Calu3 (cell line): Measurements from ENCODE around the gene PLEKHA8. TPM values are rescaled to one million over a fixed set of nuclear protein-coding genes. Genes with fewer than 3 reads are reported as not detected.

Experiments
- BruUV-seq: library from RNA; stranded (reverse); fragments of 400-500 nt; replicated peaks from 2 replicates; lab custom pipeline; 2021; lab: Mats Ljungman, UMichigan
- CTCF ChIA-PET: fragments of 300-600 bp; sonication (Branson Sonifier 250); formaldehyde crosslinking; loops from one replicate; lab custom pipeline; 2022; ENCODE audit warnings: antibody characterized with exemption; lab: Charles Lee
- DNase-seq: peaks from one replicate; pipeline ENCODE4 v3.0.0; 2022
- H3K27ac Mint-ChIP-seq: one replicate; pipeline ENCODE4 v1.8.0; 2022; ENCODE audit warnings: mixed read lengths; ENCODE audit not compliant: unreplicated experiment
- H3K27me3 Mint-ChIP-seq: one replicate; pipeline ENCODE4 v1.8.0; 2022; ENCODE audit warnings: mixed read lengths; ENCODE audit not compliant: unreplicated experiment
- H3K36me3 Mint-ChIP-seq: one replicate; pipeline ENCODE4 v1.8.0; 2022; ENCODE audit warnings: mild to moderate bottlenecking, moderate library complexity, mixed read lengths; ENCODE audit not compliant: insufficient read depth, unreplicated experiment
- H3K4me1 Mint-ChIP-seq: one replicate; pipeline ENCODE4 v1.8.0; 2022; ENCODE audit warnings: mild to moderate bottlenecking, low read depth, mixed read lengths; ENCODE audit not compliant: unreplicated experiment
- H3K4me3 Mint-ChIP-seq: one replicate; pipeline ENCODE4 v1.8.0; 2022; ENCODE audit warnings: mild to moderate bottlenecking, low read depth, moderate library complexity, mixed read lengths; ENCODE audit not compliant: unreplicated experiment
- H3K9me3 Mint-ChIP-seq: one replicate; pipeline ENCODE4 v1.8.0; 2022; ENCODE audit warnings: low read depth, mixed read lengths; ENCODE audit not compliant: unreplicated experiment
- intact Hi-C: fragments of 100-400 bp; cut with micrococcal nuclease; formaldehyde crosslinking; loops from one replicate; pipeline ENCODE4 v1.10.0; 2022; ENCODE audit not compliant: unreplicated experiment
- total RNA-seq: library from RNA; stranded (reverse); gene quantifications from 2 replicates; pipeline ENCODE4 v1.2.3, GENCODE V29; 2022
- TF ChIP-seq, protein P1 (sequence below): fragments of 200-600 bp; IDR thresholded peaks from one replicate; pipeline ENCODE4 v1.8.0; 2022; ENCODE audit warnings: antibody characterized with exemption; ENCODE audit not compliant: unreplicated experiment

The PLEKHA8 gene
- total RNA-seq, 1 experiment from 2014 or later: 27.6 TPM

DNA sequence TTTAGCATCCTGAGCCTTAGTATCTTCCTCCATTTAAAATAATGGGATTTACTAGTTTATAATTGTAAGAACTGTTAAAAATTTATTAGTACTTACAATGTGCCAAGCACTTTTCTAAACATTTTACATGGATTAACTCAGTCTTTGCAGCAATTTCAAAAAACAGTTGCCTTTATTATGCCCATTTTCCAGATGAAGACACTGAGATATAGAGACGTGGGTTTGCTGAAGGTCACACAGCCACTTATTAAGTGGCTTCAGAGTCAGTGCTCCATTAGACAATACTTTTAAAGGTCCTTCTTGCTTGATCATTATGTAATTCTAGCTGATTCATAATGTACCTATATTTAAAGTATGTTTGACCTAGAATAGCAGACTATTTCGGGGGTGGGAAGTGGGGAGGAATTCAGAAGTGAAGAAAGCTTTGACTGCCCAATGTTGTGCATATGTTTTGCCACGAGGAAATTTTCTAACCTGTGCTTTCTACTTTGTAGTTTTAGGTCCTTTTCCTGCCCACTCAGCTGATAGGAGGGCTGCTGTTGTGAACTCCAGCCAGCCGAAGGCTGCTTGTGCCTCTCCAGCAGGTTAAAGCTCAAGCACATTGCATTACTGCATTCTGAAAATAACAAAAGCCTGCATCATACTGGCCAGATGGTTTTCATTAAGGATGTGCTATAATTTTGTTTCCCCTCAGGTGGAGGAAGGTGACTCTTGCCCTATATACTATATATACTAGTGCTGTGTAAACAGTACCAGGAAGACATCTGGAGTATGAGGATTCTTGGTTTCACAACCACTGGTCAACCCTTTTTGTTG is 4.3 kb downstream of the PLEKHA8 start:
- intact Hi-C loops: no loop called here
- Mint-ChIP-seq H3K27me3 (no peaks in the 10 kb centered on the region), H3K4me3 (no peak overlapping the region), H3K4me1 (no peaks in the 10 kb centered on the region), H3K27ac (no peak overlapping the region), H3K9me3 (no peaks in the 10 kb centered on the region), H3K36me3 (no peaks in the 10 kb centered on the region)
- CTCF ChIA-PET: interaction anchor here (1.5 kb wide), 1 partner anchor 29 kb away, joined by 3 read pairs; no protein-coding TSS in a partner anchor
- DNase-seq: no peak
- BruUV-seq: no TSS peak
- TF ChIP-seq, protein P1, sequence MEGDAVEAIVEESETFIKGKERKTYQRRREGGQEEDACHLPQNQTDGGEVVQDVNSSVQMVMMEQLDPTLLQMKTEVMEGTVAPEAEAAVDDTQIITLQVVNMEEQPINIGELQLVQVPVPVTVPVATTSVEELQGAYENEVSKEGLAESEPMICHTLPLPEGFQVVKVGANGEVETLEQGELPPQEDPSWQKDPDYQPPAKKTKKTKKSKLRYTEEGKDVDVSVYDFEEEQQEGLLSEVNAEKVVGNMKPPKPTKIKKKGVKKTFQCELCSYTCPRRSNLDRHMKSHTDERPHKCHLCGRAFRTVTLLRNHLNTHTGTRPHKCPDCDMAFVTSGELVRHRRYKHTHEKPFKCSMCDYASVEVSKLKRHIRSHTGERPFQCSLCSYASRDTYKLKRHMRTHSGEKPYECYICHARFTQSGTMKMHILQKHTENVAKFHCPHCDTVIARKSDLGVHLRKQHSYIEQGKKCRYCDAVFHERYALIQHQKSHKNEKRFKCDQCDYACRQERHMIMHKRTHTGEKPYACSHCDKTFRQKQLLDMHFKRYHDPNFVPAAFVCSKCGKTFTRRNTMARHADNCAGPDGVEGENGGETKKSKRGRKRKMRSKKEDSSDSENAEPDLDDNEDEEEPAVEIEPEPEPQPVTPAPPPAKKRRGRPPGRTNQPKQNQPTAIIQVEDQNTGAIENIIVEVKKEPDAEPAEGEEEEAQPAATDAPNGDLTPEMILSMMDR: no peak

GRCh38 chr7:30034501-30034900 is 6.3 kb downstream of the PLEKHA8 start:
- no peaks in the 10 kb centered on the region for H3K4me1 Mint-ChIP-seq
- no peak overlapping the region for H3K4me3 Mint-ChIP-seq
- BruUV-seq: no TSS peak
- no peaks in the 10 kb centered on the region for H3K27me3 Mint-ChIP-seq
- no peak overlapping the region for H3K27ac Mint-ChIP-seq
- no peaks in the 10 kb centered on the region for H3K9me3 Mint-ChIP-seq
- H3K36me3 Mint-ChIP-seq: no peaks in the 10 kb centered on the region
- no peak for DNase-seq
- CTCF ChIA-PET: no interaction called here
- intact Hi-C loops: no loop called here
- TF ChIP-seq, protein P1: no peak

DNA sequence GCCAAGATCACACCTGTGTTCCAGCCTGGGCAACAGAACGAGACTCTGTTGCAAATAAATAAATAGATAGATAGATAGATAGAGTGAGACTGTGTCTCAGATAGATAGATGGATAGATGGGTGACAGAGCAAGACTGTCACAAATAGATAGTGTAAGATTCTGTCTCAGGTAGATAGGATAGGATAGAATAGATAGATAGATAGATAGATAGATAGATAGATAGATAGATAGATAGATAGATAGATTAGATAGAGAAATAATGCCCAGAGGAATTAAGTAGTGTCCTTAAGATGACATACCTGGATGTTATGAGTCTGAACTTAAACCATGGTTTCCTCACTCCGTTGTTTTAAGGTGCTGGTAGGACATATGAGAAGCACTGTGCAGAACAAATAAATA is 8.0 kb downstream of the PLEKHA8 start:
- BruUV-seq: no TSS peak
- CTCF ChIA-PET: interaction anchor here (0.6 kb wide), 1 partner anchor 16 kb away, joined by 3 read pairs; no protein-coding TSS in a partner anchor
- no peaks in the 10 kb centered on the region for H3K4me1 Mint-ChIP-seq
- no peak overlapping the region for H3K4me3 Mint-ChIP-seq
- no peaks in the 10 kb centered on the region for H3K36me3 Mint-ChIP-seq
- no peak overlapping the region for H3K27ac Mint-ChIP-seq
- H3K9me3 Mint-ChIP-seq: no peaks in the 10 kb centered on the region
- DNase-seq: no peak
- intact Hi-C loops: no loop called here
- TF ChIP-seq, protein P1: no peak
- no peaks in the 10 kb centered on the region for H3K27me3 Mint-ChIP-seq

GRCh38 chr7:30038196-30038980 is 10.2 kb downstream of the PLEKHA8 start:
- CTCF ChIA-PET: no interaction called here
- no peak for DNase-seq
- H3K4me3 Mint-ChIP-seq: no peak overlapping the region
- no peak overlapping the region for H3K27ac Mint-ChIP-seq
- no peaks in the 10 kb centered on the region for H3K36me3 Mint-ChIP-seq
- TF ChIP-seq, protein P1: no peak
- BruUV-seq: no TSS peak
- H3K27me3 Mint-ChIP-seq: no peaks in the 10 kb centered on the region
- no peaks in the 10 kb centered on the region for H3K9me3 Mint-ChIP-seq
- intact Hi-C loops: no loop called here
- H3K4me1 Mint-ChIP-seq: no peaks in the 10 kb centered on the region
